ENCODE measurements around the gene CD7.

GRCh38 chr17:82351713-82352488 is 34.5 kb upstream of the CD7 start:
- TF ChIP-seq CSRNP3 (CRISPR knock-in tag; IDR thresholded peaks at IDR 0.05), result no peak
- TF ChIP-seq ZFP30 (CRISPR knock-in tag; IDR thresholded peaks at IDR 0.05), result no peak
- TF ChIP-seq ZC3H10 (CRISPR knock-in tag; IDR thresholded peaks at IDR 0.05), result no peak
- TF ChIP-seq ZNF8 (CRISPR knock-in tag; IDR thresholded peaks at IDR 0.05), result no peak
- TF ChIP-seq GLIS3 (CRISPR knock-in tag; IDR thresholded peaks at IDR 0.05), result no peak
- TF ChIP-seq OSR1 (CRISPR knock-in tag; IDR thresholded peaks at IDR 0.05), result no peak
